WTC11 (cell line): ENCODE data around the gene NTSR1. TPM values are rescaled to one million over a fixed set of nuclear protein-coding genes. Genes with fewer than 3 reads are reported as not detected.

Experiments
- ATAC-seq: fragments of 200-7000 bp; cut with Tn5 transposase; 2 replicates; pipeline ENCODE4 v1.10.0; 2021; ENCODE audit warnings: mild to moderate bottlenecking, moderate library complexity
- CTCF ChIA-PET: fragments of 300-600 bp; sonication (Branson Sonifier 250); formaldehyde crosslinking; loops from one replicate; lab custom pipeline; 2021; ENCODE audit warnings: antibody characterized with exemption; lab: Charles Lee
- POLR2A ChIA-PET: fragments of 350-600 bp; sonication (Branson Sonifier 250); formaldehyde crosslinking; loops from one replicate; lab custom pipeline; 2021; ENCODE audit warnings: antibody characterized with exemption; lab: Charles Lee
- DNase-seq: peaks from one replicate; pipeline ENCODE4 v3.0.0; 2021; ENCODE audit warnings: low spot score
- H3K27ac Mint-ChIP-seq: 2 replicates; pipeline ENCODE4 v1.8.0; 2021; ENCODE audit warnings: mixed read lengths
- H3K27me3 Mint-ChIP-seq: 2 replicates; pipeline ENCODE4 v1.8.0; 2021; ENCODE audit warnings: low read depth, mild to moderate bottlenecking, moderate library complexity, mixed read lengths
- H3K36me3 Mint-ChIP-seq: 2 replicates; pipeline ENCODE4 v1.8.0; 2021; ENCODE audit warnings: mixed read lengths
- H3K4me1 Mint-ChIP-seq: 2 replicates; pipeline ENCODE4 v1.8.0; 2022; ENCODE audit warnings: mixed read lengths
- H3K4me3 Mint-ChIP-seq: 2 replicates; pipeline ENCODE4 v1.8.0; 2021; ENCODE audit warnings: mild to moderate bottlenecking, moderate library complexity, mixed read lengths
- H3K9me3 Mint-ChIP-seq: 2 replicates; pipeline ENCODE4 v1.8.0; 2021; ENCODE audit warnings: mixed read lengths
- ATF3 ChIP-seq: sonication (generic); formaldehyde crosslinking; conservative IDR thresholded peaks from 2 replicates; pipeline ENCODE4 v1.8.1; 2022; ENCODE audit warnings: mild to moderate bottlenecking, missing genetic modification reagents
- CBFB ChIP-seq: sonication (generic); formaldehyde crosslinking; IDR thresholded peaks from 2 replicates; pipeline ENCODE4 v1.8.1; 2022; ENCODE audit warnings: mild to moderate bottlenecking, low read depth, missing genetic modification reagents
- ESRRA ChIP-seq: sonication (generic); formaldehyde crosslinking; IDR thresholded peaks from 2 replicates; pipeline ENCODE4 v1.8.1; 2022; ENCODE audit warnings: mild to moderate bottlenecking, missing genetic modification reagents, borderline replicate concordance
- FOXP1 ChIP-seq: sonication (generic); formaldehyde crosslinking; IDR thresholded peaks from 2 replicates; pipeline ENCODE4 v1.8.0; 2022; ENCODE audit warnings: missing genetic modification reagents, mild to moderate bottlenecking, moderate library complexity, borderline replicate concordance
- PRRX2 ChIP-seq: fragments of 250-450 bp; sonication (Bioruptor Pico); IDR thresholded peaks from 2 replicates; pipeline ENCODE4 v1.8.0; 2021; ENCODE audit warnings: mild to moderate bottlenecking
- SOX15 ChIP-seq: fragments of 250-450 bp; sonication (Bioruptor Pico); IDR thresholded peaks from 2 replicates; pipeline ENCODE4 v1.9.0; 2021; ENCODE audit warnings: mild to moderate bottlenecking
- SP1 ChIP-seq: sonication (generic); formaldehyde crosslinking; conservative IDR thresholded peaks from 2 replicates; pipeline ENCODE4 v1.8.1; 2022; ENCODE audit warnings: missing genetic modification reagents
- TCF7 ChIP-seq: sonication (generic); formaldehyde crosslinking; IDR thresholded peaks from 2 replicates; pipeline ENCODE4 v1.8.0; 2022; ENCODE audit warnings: mild to moderate bottlenecking, low read depth, missing genetic modification reagents, moderate library complexity
- TP53 ChIP-seq: sonication (generic); formaldehyde crosslinking; IDR thresholded peaks from 2 replicates; pipeline ENCODE4 v1.8.1; 2023; ENCODE audit warnings: mild to moderate bottlenecking, missing genetic modification reagents
- ZMAT4 ChIP-seq: fragments of 250-450 bp; sonication (Bioruptor Pico); IDR thresholded peaks from 2 replicates; pipeline ENCODE4 v1.9.0; 2021; ENCODE audit warnings: mild to moderate bottlenecking
- ZNF121 ChIP-seq: sonication (generic); formaldehyde crosslinking; IDR thresholded peaks from 2 replicates; pipeline ENCODE4 v1.8.0; 2023; ENCODE audit warnings: missing genetic modification reagents
- ZNF138 ChIP-seq: sonication (generic); formaldehyde crosslinking; conservative IDR thresholded peaks from 2 replicates; pipeline ENCODE4 v1.8.1; 2022; ENCODE audit warnings: mild to moderate bottlenecking, moderate library complexity, missing genetic modification reagents
- ZNF219 ChIP-seq: sonication (generic); formaldehyde crosslinking; IDR thresholded peaks from 2 replicates; pipeline ENCODE4 v1.8.0; 2023; ENCODE audit warnings: missing genetic modification reagents, mild to moderate bottlenecking, borderline replicate concordance
- ZNF416 ChIP-seq: fragments of 250-450 bp; sonication (Bioruptor Pico); IDR thresholded peaks from 2 replicates; pipeline ENCODE4 v1.9.0; 2021; ENCODE audit warnings: mild to moderate bottlenecking, inconsistent platforms
- total RNA-seq: library from RNA; stranded (reverse); gene quantifications from 3 replicates; pipeline ENCODE4 v1.2.3, GENCODE V29; 2021
- TF ChIP-seq, protein P1 (sequence below): sonication (generic); formaldehyde crosslinking; conservative IDR thresholded peaks from 2 replicates; pipeline ENCODE4 v1.8.1; 2023; ENCODE audit warnings: mild to moderate bottlenecking, low read depth, missing genetic modification reagents, moderate library complexity
- TF ChIP-seq, protein P2 (sequence below): fragments of 250-450 bp; sonication (Bioruptor Pico); IDR thresholded peaks from 2 replicates; pipeline ENCODE4 v2.1.2; 2022; ENCODE audit warnings: mild to moderate bottlenecking, moderate library complexity
- TF ChIP-seq, protein P3 (sequence below): fragments of 250-450 bp; sonication (Bioruptor Pico); IDR thresholded peaks from 2 replicates; pipeline ENCODE4 v1.9.0; 2021; ENCODE audit warnings: mild to moderate bottlenecking
- TF ChIP-seq, protein P4 (sequence below): sonication (generic); formaldehyde crosslinking; IDR thresholded peaks from 2 replicates; pipeline ENCODE4 v1.8.1; 2022; ENCODE audit warnings: mild to moderate bottlenecking, missing genetic modification reagents, moderate library complexity, borderline replicate concordance

NTSR1 gene
- total RNA-seq, 1 experiment from 2014 or later: 0.63 TPM

- Mint-ChIP-seq H3K27me3 (peaks cover 35% of the 10 kb centered on the region), H3K4me1 (0 out of 2 replicates have a peak, but pooled peaks cover 3% of the 10 kb centered on the region), H3K36me3 (no peaks in the 10 kb centered on the region), H3K27ac (no peak overlapping the region), H3K9me3 (no peaks in the 10 kb centered on the region), H3K4me3 (no peak overlapping the region; the same call in 1 of the 2 replicates)
- TF ChIP-seq ZMAT4 (CRISPR knock-in tag) (no peak), CBFB (CRISPR knock-in tag) (no peak), FOXP1 (CRISPR knock-in tag) (no peak), TP53 (CRISPR knock-in tag) (no peak), ZNF138 (CRISPR knock-in tag) (no peak), ZNF121 (CRISPR knock-in tag) (no peak), ZNF416 (no peak), ATF3 (CRISPR knock-in tag) (no peak), ZNF219 (CRISPR knock-in tag) (no peak), ESRRA (CRISPR knock-in tag) (no peak), SOX15 (CRISPR knock-in tag) (no peak), TCF7 (CRISPR knock-in tag) (no peak), SP1 (no peak), PRRX2 (no peak)
- TF ChIP-seq, protein P1, sequence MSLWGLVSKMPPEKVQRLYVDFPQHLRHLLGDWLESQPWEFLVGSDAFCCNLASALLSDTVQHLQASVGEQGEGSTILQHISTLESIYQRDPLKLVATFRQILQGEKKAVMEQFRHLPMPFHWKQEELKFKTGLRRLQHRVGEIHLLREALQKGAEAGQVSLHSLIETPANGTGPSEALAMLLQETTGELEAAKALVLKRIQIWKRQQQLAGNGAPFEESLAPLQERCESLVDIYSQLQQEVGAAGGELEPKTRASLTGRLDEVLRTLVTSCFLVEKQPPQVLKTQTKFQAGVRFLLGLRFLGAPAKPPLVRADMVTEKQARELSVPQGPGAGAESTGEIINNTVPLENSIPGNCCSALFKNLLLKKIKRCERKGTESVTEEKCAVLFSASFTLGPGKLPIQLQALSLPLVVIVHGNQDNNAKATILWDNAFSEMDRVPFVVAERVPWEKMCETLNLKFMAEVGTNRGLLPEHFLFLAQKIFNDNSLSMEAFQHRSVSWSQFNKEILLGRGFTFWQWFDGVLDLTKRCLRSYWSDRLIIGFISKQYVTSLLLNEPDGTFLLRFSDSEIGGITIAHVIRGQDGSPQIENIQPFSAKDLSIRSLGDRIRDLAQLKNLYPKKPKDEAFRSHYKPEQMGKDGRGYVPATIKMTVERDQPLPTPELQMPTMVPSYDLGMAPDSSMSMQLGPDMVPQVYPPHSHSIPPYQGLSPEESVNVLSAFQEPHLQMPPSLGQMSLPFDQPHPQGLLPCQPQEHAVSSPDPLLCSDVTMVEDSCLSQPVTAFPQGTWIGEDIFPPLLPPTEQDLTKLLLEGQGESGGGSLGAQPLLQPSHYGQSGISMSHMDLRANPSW: no peak
- TF ChIP-seq, protein P2, sequence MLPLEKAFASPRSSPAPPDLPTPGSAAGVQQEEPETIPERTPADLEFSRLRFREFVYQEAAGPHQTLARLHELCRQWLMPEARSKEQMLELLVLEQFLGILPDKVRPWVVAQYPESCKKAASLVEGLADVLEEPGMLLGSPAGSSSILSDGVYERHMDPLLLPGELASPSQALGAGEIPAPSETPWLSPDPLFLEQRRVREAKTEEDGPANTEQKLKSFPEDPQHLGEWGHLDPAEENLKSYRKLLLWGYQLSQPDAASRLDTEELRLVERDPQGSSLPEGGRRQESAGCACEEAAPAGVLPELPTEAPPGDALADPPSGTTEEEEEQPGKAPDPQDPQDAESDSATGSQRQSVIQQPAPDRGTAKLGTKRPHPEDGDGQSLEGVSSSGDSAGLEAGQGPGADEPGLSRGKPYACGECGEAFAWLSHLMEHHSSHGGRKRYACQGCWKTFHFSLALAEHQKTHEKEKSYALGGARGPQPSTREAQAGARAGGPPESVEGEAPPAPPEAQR (CRISPR knock-in tag): no peak
- TF ChIP-seq, protein P3, sequence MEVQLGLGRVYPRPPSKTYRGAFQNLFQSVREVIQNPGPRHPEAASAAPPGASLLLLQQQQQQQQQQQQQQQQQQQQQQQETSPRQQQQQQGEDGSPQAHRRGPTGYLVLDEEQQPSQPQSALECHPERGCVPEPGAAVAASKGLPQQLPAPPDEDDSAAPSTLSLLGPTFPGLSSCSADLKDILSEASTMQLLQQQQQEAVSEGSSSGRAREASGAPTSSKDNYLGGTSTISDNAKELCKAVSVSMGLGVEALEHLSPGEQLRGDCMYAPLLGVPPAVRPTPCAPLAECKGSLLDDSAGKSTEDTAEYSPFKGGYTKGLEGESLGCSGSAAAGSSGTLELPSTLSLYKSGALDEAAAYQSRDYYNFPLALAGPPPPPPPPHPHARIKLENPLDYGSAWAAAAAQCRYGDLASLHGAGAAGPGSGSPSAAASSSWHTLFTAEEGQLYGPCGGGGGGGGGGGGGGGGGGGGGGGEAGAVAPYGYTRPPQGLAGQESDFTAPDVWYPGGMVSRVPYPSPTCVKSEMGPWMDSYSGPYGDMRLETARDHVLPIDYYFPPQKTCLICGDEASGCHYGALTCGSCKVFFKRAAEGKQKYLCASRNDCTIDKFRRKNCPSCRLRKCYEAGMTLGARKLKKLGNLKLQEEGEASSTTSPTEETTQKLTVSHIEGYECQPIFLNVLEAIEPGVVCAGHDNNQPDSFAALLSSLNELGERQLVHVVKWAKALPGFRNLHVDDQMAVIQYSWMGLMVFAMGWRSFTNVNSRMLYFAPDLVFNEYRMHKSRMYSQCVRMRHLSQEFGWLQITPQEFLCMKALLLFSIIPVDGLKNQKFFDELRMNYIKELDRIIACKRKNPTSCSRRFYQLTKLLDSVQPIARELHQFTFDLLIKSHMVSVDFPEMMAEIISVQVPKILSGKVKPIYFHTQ: no peak
- TF ChIP-seq, protein P4, sequence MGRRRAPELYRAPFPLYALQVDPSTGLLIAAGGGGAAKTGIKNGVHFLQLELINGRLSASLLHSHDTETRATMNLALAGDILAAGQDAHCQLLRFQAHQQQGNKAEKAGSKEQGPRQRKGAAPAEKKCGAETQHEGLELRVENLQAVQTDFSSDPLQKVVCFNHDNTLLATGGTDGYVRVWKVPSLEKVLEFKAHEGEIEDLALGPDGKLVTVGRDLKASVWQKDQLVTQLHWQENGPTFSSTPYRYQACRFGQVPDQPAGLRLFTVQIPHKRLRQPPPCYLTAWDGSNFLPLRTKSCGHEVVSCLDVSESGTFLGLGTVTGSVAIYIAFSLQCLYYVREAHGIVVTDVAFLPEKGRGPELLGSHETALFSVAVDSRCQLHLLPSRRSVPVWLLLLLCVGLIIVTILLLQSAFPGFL (CRISPR knock-in tag): no peak
- ATAC-seq (no peak), DNase-seq (no peak)
- ChIA-PET POLR2A (no interaction called here), CTCF (interaction anchor here (0.6 to 4.7 kb wide), 7 partner anchors 12 to 161 kb away, joined by 3 to 22 read pairs (median 15); no protein-coding TSS in a partner anchor)
These were observed 1.7 kb downstream of the NTSR1 start for GRCh38 chr20:62710221-62710885.
